22Rv1 (cell line): ENCODE measurements around the gene PDLIM5.

Experiments used
- ZFX ChIP-seq: fragments of 450-650 bp; IDR thresholded peaks from 2 replicates; pipeline ENCODE4 v1.6.1; 2017; ENCODE audit warnings: antibody characterized with exemption, borderline replicate concordance
- TF ChIP-seq, protein P1 (sequence below): fragments of 450-650 bp; IDR thresholded peaks from 2 replicates; pipeline ENCODE4 v1.5.1; 2017; ENCODE audit warnings: mild to moderate bottlenecking

DNA sequence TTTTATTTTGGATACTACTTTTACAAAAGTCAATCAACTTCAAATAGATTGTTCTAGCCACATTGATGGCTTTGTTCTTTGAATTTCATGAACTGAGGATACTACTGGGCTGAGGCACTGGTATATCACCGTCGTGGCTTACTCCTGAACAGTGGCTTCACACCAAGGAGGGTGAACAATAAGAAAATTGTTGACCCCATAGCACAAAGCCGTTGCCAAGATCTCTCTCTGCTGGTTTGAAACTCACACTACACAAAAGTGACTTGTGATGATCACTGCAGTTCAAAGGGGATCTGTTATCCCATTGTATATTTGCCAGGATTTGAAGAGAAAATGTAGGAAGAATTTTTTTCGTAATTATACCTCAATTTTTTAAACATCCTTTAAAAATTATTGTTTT lies 119.6 kb downstream of the PDLIM5 start:
- TF ChIP-seq, protein P1, sequence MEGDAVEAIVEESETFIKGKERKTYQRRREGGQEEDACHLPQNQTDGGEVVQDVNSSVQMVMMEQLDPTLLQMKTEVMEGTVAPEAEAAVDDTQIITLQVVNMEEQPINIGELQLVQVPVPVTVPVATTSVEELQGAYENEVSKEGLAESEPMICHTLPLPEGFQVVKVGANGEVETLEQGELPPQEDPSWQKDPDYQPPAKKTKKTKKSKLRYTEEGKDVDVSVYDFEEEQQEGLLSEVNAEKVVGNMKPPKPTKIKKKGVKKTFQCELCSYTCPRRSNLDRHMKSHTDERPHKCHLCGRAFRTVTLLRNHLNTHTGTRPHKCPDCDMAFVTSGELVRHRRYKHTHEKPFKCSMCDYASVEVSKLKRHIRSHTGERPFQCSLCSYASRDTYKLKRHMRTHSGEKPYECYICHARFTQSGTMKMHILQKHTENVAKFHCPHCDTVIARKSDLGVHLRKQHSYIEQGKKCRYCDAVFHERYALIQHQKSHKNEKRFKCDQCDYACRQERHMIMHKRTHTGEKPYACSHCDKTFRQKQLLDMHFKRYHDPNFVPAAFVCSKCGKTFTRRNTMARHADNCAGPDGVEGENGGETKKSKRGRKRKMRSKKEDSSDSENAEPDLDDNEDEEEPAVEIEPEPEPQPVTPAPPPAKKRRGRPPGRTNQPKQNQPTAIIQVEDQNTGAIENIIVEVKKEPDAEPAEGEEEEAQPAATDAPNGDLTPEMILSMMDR, result no peak
- TF ChIP-seq ZFX, result no peak
